Stomach (tissue), 4 donors: ENCODE results near the gene TMEM185A.
"Not testable (repeated sequence)": the region's sequence is repeated elsewhere in the genome, so short reads cannot be mapped to it uniquely, and the experiment has no call there.

Source experiments
- EP300 ChIP-seq: sonication (generic); formaldehyde crosslinking; IDR thresholded peaks from one replicate; pipeline ENCODE4 v1.6.1; 2017; ENCODE audit warnings: antibody characterized with exemption
- POLR2A ChIP-seq, 4 donors: fragments of 450-650 bp; IDR thresholded peaks; one replicate each; pipeline ENCODE4 v1.6.1; 2016; ENCODE audit warnings: antibody characterized with exemption in 4 of 4, control low read depth in 2 of 4, mild to moderate bottlenecking in 1 of 4, moderate library complexity in 1 of 4
- POLR2AphosphoS5 ChIP-seq, 3 donors: sonication (generic); formaldehyde crosslinking; IDR thresholded peaks; one replicate each; pipeline ENCODE4 v1.6.1; 2016; ENCODE audit warnings: antibody characterized with exemption in 3 of 3
- TF ChIP-seq, protein P1 (sequence below), 7 experiments: fragments of 450-650 bp in 4 of 7; fragments of 200-600 bp in 3 of 7; sonication (generic) in 3 of 7; IDR thresholded peaks; one replicate each; pipeline ENCODE4 v1.5.1; 2016 to 2019; ENCODE audit warnings: antibody characterized with exemption in 7 of 7, control low read depth in 2 of 7, mild to moderate bottlenecking in 1 of 7

GRCh38 chrX:149598603-149599002, 33.0 kb downstream of the TMEM185A start:
- not testable (repeated sequence) for TF ChIP-seq EP300; POLR2A (IDR thresholded peaks at IDR 0.05); POLR2AphosphoS5 (IDR thresholded peaks at IDR 0.05)
- TF ChIP-seq, protein P1, sequence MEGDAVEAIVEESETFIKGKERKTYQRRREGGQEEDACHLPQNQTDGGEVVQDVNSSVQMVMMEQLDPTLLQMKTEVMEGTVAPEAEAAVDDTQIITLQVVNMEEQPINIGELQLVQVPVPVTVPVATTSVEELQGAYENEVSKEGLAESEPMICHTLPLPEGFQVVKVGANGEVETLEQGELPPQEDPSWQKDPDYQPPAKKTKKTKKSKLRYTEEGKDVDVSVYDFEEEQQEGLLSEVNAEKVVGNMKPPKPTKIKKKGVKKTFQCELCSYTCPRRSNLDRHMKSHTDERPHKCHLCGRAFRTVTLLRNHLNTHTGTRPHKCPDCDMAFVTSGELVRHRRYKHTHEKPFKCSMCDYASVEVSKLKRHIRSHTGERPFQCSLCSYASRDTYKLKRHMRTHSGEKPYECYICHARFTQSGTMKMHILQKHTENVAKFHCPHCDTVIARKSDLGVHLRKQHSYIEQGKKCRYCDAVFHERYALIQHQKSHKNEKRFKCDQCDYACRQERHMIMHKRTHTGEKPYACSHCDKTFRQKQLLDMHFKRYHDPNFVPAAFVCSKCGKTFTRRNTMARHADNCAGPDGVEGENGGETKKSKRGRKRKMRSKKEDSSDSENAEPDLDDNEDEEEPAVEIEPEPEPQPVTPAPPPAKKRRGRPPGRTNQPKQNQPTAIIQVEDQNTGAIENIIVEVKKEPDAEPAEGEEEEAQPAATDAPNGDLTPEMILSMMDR (IDR thresholded peaks at IDR 0.05), result not testable (repeated sequence)
